Calu3 (cell line): Measurements from ENCODE around the gene MYO1B. TPM values are rescaled to one million over a fixed set of nuclear protein-coding genes. Genes with fewer than 3 reads are reported as not detected.

Source experiments
- BruUV-seq: library from RNA; stranded (reverse); fragments of 400-500 nt; replicated peaks from 2 replicates; lab custom pipeline; 2021; lab: Mats Ljungman, UMichigan
- CTCF ChIA-PET: fragments of 300-600 bp; sonication (Branson Sonifier 250); formaldehyde crosslinking; loops from one replicate; lab custom pipeline; 2022; ENCODE audit warnings: antibody characterized with exemption; lab: Charles Lee
- DNase-seq: peaks from one replicate; pipeline ENCODE4 v3.0.0; 2022
- H3K27ac Mint-ChIP-seq: one replicate; pipeline ENCODE4 v1.8.0; 2022; ENCODE audit warnings: mixed read lengths; ENCODE audit not compliant: unreplicated experiment
- H3K27me3 Mint-ChIP-seq: one replicate; pipeline ENCODE4 v1.8.0; 2022; ENCODE audit warnings: mixed read lengths; ENCODE audit not compliant: unreplicated experiment
- H3K36me3 Mint-ChIP-seq: one replicate; pipeline ENCODE4 v1.8.0; 2022; ENCODE audit warnings: mild to moderate bottlenecking, moderate library complexity, mixed read lengths; ENCODE audit not compliant: insufficient read depth, unreplicated experiment
- H3K4me1 Mint-ChIP-seq: one replicate; pipeline ENCODE4 v1.8.0; 2022; ENCODE audit warnings: mild to moderate bottlenecking, low read depth, mixed read lengths; ENCODE audit not compliant: unreplicated experiment
- H3K4me3 Mint-ChIP-seq: one replicate; pipeline ENCODE4 v1.8.0; 2022; ENCODE audit warnings: mild to moderate bottlenecking, low read depth, moderate library complexity, mixed read lengths; ENCODE audit not compliant: unreplicated experiment
- H3K9me3 Mint-ChIP-seq: one replicate; pipeline ENCODE4 v1.8.0; 2022; ENCODE audit warnings: low read depth, mixed read lengths; ENCODE audit not compliant: unreplicated experiment
- intact Hi-C: fragments of 100-400 bp; cut with micrococcal nuclease; formaldehyde crosslinking; loops from one replicate; pipeline ENCODE4 v1.10.0; 2022; ENCODE audit not compliant: unreplicated experiment
- total RNA-seq: library from RNA; stranded (reverse); gene quantifications from 2 replicates; pipeline ENCODE4 v1.2.3, GENCODE V29; 2022
- TF ChIP-seq, protein P1 (sequence below): fragments of 200-600 bp; IDR thresholded peaks from one replicate; pipeline ENCODE4 v1.8.0; 2022; ENCODE audit warnings: antibody characterized with exemption; ENCODE audit not compliant: unreplicated experiment

Gene MYO1B
- total RNA-seq, 1 experiment from 2014 or later = 64.5 TPM

DNA sequence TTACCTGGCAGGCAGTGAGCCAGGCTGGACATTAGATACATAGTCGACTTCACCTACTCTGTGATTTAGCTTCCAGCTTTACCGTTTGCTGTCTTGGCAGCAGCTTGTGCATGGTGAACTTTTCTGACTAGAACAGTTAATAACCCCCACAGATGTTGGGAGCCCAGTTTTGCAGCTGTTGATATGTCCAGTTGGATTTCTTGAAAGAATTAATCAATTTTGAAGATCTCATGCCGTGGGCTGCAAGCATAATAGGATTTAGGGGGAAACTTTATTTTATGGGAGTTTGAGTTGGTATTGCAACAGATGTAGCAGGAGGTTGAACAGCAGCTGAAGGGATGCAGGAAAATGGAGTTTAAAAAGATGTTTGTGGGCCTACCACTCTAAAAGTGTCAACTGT is 13.8 kb downstream of the MYO1B start:
- H3K4me1 Mint-ChIP-seq = peaks cover 30% of the 10 kb centered on the region
- H3K9me3 Mint-ChIP-seq = no peaks in the 10 kb centered on the region
- no peaks in the 10 kb centered on the region for H3K27me3 Mint-ChIP-seq
- no peaks in the 10 kb centered on the region for H3K36me3 Mint-ChIP-seq
- no TSS peak for BruUV-seq
- intact Hi-C loops = no loop called here
- CTCF ChIA-PET = no interaction called here
- no peak for DNase-seq
- no peak overlapping the region for H3K4me3 Mint-ChIP-seq
- TF ChIP-seq, protein P1, sequence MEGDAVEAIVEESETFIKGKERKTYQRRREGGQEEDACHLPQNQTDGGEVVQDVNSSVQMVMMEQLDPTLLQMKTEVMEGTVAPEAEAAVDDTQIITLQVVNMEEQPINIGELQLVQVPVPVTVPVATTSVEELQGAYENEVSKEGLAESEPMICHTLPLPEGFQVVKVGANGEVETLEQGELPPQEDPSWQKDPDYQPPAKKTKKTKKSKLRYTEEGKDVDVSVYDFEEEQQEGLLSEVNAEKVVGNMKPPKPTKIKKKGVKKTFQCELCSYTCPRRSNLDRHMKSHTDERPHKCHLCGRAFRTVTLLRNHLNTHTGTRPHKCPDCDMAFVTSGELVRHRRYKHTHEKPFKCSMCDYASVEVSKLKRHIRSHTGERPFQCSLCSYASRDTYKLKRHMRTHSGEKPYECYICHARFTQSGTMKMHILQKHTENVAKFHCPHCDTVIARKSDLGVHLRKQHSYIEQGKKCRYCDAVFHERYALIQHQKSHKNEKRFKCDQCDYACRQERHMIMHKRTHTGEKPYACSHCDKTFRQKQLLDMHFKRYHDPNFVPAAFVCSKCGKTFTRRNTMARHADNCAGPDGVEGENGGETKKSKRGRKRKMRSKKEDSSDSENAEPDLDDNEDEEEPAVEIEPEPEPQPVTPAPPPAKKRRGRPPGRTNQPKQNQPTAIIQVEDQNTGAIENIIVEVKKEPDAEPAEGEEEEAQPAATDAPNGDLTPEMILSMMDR = no peak
- no peak overlapping the region for H3K27ac Mint-ChIP-seq

GRCh38 chr2:191262436-191262835 is 17.2 kb downstream of the MYO1B start:
- no peaks in the 10 kb centered on the region for H3K36me3 Mint-ChIP-seq
- DNase-seq = no peak
- H3K4me1 Mint-ChIP-seq = peaks cover 22% of the 10 kb centered on the region
- TF ChIP-seq, protein P1 = no peak
- H3K9me3 Mint-ChIP-seq = no peaks in the 10 kb centered on the region
- intact Hi-C loops = no loop called here
- H3K27ac Mint-ChIP-seq = no peak overlapping the region
- CTCF ChIA-PET = no interaction called here
- H3K4me3 Mint-ChIP-seq = no peak overlapping the region
- no peaks in the 10 kb centered on the region for H3K27me3 Mint-ChIP-seq
- BruUV-seq = no TSS peak

DNA sequence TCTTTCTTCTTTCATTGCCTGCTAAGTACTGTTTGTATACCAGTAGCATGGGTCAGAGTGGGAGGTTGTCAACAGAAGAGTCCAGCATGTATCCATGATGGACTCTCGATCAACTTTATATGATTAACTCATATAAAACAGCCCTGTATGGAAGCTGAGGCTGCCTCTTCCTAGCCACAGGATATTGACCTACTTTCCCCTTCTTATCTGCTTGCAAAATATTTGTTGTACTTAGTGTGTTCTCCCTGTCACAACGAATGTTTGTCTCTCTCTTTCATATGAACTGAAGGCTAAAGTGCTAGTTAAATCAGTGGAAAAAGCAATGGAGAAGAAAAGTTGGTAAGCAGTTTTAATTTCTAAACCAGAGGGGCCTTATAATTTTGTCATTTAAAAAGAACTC is 17.8 kb downstream of the MYO1B start:
- CTCF ChIA-PET = no interaction called here
- DNase-seq = no peak
- Mint-ChIP-seq H3K36me3 (no peaks in the 10 kb centered on the region), H3K27me3 (no peaks in the 10 kb centered on the region), H3K4me3 (no peak overlapping the region), H3K27ac (no peak overlapping the region), H3K4me1 (peaks cover 22% of the 10 kb centered on the region), H3K9me3 (no peaks in the 10 kb centered on the region)
- BruUV-seq = no TSS peak
- TF ChIP-seq, protein P1 = no peak
- intact Hi-C loops = no loop called here

DNA sequence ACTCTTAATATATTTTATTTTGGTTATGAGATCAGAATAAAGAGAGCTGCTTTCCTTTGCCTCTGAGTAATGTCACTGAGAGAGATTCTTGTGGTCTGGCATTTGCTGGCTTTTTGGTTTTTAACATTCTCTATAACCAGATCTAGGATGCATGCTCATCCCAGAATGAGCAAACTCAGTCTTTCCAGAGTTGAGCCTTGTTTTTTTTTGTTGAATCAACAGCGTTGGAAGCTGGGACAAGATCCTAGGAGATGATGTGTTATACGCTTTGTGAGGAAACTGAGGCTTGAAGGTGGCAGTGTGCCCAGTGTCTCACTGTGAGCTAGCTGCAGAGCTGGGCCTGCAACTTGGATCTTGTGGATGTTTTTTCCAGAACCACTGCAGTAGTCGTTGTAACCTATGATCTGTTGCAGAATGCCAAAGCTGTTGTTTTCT is 19.5 kb downstream of the MYO1B start:
- Mint-ChIP-seq H3K4me1 (peaks cover 18% of the 10 kb centered on the region), H3K9me3 (no peaks in the 10 kb centered on the region), H3K36me3 (no peaks in the 10 kb centered on the region), H3K27ac (no peak overlapping the region), H3K27me3 (no peaks in the 10 kb centered on the region), H3K4me3 (no peak overlapping the region)
- BruUV-seq = no TSS peak
- no peak for DNase-seq
- intact Hi-C loops = no loop called here
- CTCF ChIA-PET = interaction anchor here (0.6 to 0.8 kb wide), 3 partner anchors 9 to 259 kb away, joined by 3 to 5 read pairs (median 3); no protein-coding TSS in a partner anchor
- TF ChIP-seq, protein P1 = no peak
